ENCODE data around the gene RFC4. TPM values are rescaled to one million over a fixed set of nuclear protein-coding genes. Genes with fewer than 3 reads are reported as not detected.

RFC4 gene
- total RNA-seq, 1 experiment from 2014 or later = 65.4 TPM

DNA sequence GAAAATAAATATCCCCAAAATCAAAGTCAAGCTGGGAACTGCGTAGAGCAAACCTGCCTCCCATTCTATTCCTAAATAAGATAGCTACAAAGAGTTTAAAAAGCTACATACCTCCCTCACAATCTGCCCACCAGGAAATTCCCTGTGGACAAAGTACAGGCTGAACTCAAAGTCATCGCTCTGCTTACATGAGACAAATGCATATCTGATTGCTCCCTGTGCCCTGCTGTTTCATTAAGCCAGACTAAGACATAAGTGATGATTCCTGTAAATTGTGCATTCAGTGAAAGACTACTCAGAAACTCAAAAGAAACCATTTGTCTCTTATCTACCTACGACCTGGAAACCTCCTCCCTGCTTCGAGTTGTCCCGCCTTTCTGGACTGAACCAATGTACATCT is 51.4 kb downstream of the RFC4 start:
- no peak for DNase-seq (ENCODE audit: extremely low read depth, low read depth)

DNA sequence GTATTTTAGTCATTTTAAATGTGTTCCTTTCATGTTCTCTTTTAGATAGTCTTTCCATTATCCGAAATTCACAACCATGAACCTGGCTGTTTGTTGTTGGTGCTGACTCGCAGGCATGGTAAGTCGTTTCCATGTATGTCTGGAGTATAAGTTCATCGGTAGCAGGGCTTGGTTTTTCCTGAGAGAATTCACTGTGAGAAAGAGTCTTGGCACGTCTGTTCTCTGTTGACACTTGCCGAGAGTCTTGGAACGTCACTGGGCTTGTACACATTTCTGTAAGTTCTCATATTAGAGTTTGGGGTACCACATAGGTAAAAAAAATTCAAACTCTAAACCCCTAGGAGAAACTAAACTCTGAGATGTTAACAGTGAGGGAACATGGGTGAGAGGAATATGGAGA is 52.3 kb downstream of the RFC4 start:
- no peak for DNase-seq (ENCODE audit: extremely low read depth, low read depth)

DNA sequence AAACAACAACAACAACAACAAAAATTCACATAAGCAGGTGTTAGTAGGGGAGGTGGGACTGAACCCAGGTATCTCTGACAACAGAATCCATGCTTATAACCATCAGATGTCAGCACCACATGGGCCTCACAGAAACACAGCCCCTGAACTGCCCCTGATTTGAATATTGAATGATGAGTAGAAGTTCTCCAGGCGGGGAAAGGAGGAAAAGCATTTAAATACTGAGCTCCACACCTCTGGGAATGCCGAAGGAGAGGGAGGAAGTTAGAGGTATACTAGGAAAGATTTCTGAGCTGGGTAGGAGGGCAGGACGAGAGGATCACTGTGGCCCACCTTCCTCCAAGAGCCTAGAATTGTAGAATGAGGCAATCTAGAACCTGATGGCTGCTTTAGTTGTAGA is 54.8 kb downstream of the RFC4 start:
- no peak for DNase-seq (ENCODE audit: extremely low read depth, low read depth)

DNA sequence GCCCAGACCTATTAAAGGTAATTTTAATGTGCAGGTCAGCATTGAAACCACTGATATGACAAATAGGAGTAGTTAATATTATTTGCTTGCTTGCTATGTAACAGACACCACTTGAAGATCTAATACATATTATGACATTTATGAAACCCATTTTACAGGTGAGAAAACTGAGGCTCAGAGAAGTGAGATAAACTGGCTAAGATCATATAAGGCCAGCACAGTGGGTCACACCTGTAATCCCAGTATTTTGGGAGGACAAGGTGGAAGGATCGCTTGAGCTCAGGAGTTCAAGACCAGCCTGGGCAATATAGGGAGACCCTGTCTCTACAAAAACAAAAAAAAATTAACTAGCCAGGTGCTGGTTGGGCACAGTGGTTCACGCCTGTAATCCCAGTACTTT is 56.0 kb downstream of the RFC4 start:
- no peak for DNase-seq (ENCODE audit: extremely low read depth, low read depth)

DNA sequence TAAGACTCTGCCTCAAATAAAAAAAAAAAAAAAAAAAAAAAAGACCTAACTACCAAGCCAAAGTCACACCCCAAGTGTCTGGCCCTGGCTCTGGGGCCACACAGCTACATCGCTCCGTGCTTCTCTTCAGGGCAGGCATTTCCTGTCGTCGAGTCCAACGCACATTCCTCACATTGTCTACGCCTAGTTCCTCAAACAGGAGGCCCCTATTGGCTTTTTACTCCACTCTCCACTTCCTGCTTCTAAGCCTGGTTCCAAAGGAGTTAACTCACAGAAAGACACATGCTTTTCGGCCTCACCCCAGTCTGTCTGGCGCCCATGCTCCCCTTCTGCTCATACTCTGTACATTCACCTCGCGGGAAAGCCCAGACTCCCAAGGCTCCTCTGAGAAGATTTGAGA is 60.3 kb downstream of the RFC4 start:
- peak; percentile 55 for DNase-seq (ENCODE audit: extremely low read depth, low read depth)

DNA sequence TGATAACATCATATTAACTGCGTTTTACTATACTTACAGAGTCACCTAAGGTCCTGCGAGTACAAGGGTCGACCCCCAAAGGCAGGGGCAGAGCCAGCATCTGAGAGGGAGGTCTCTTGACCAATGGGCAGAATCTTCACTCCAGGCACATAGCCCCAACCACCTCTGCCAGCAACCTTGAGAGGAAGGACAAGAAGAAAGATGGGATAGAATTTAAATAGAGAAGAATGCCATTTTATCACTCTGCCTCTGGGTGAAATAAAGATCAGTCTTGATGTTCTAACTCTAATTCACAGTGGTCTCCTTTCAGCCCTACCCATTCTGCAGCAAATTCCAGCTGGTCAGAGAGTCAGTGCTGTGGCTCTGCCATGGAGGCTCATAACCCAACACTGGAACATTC is 62.6 kb downstream of the RFC4 start:
- no peak for DNase-seq (ENCODE audit: extremely low read depth, low read depth)

DNA sequence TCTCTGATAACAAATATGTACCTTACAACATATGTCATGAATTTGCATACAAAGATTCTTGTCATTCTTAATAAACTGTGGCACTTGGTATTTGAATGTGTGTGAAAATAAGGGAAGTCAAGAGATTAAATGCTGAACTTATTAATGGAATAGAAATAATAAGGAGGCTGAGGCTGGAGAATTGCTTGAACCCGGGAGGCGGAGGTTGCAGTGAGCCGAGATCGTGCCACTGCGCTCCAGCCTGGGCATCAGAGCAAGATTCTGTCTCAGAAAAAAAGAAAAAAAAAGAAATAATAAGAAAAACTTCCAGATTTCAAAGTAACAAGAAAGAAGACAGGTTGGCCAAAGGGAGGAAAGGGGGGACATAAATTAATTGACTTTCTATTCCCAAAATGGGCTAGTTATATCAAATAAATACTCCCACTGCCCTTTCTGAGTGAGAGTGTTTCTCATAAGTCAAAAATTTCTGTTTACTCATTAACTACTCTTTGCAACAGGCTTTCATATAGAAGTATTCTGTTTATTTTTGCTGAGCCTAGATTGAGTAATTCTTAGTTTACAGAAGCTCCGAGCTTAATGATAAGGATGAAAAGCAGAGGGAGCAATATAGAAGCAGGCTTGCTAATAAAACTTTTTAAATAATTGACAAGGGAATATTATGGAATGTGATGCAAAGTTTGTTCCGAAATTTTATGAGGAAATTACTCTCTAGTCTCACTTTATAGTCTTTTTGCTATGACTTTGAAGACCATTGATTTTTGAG is 63.5 kb downstream of the RFC4 start:
- no peak for DNase-seq (ENCODE audit: extremely low read depth, low read depth)

Small RNAs within 50 kb of the gene (small RNA-seq; reads per million reads assigned to genes)
- 0 reads per million in 2 experiments for gene RF00092
- gene RNU6-1105P = 0 reads per million in 2 experiments
- gene SNORA4 = 0 reads per million in 2 experiments
- gene SNORA63 = 0 reads per million in 2 experiments
- 0 reads per million in 2 experiments for gene SNORA81
- gene SNORD2 = 0 reads per million in 2 experiments

Other genes with a start within 250 kb of the RFC4 start
- 13.3 and 13.6 TPM in 2 replicates for gene TBCCD1, start 239.1 kb downstream of the RFC4 start, total RNA-seq (2014; rRNA removed; shearing (Covaris generic))
- 60.4 and 66.3 TPM in 2 replicates for gene DNAJB11, start 235.8 kb downstream of the RFC4 start, total RNA-seq (2014; rRNA removed; shearing (Covaris generic))
- gene AHSG, start 193.4 kb downstream of the RFC4 start, total RNA-seq (2014; rRNA removed; shearing (Covaris generic)) = not detected in 2 replicates
- gene FETUB, start 166.1 kb downstream of the RFC4 start, total RNA-seq (2014; rRNA removed; shearing (Covaris generic)) = not detected in 2 replicates
- 0.10 TPM in 1 of 2 replicates, not detected in the other for gene HRG, start 140.5 kb downstream of the RFC4 start, total RNA-seq (2014; rRNA removed; shearing (Covaris generic))
- not detected in 2 replicates for gene KNG1, start 89.1 kb downstream of the RFC4 start, total RNA-seq (2014; rRNA removed; shearing (Covaris generic))
- 276 and 323 TPM in 2 replicates for gene EIF4A2, start 22.9 kb downstream of the RFC4 start, total RNA-seq (2014; rRNA removed; shearing (Covaris generic))
- gene ADIPOQ, start 36.2 kb upstream of the RFC4 start, total RNA-seq (2014; rRNA removed; shearing (Covaris generic)) = not detected in 2 replicates
- 14.0 and 18.8 TPM in 2 replicates for gene ST6GAL1, start 124.0 kb upstream of the RFC4 start, total RNA-seq (2014; rRNA removed; shearing (Covaris generic))

Data from NCI-H460 (cell line).